ENCODE data around the gene FBXO42. TPM values are rescaled to one million over a fixed set of nuclear protein-coding genes. Genes with fewer than 3 reads are reported as not detected.

Gene FBXO42
- total and polyA plus RNA-seq, 2 experiments from 2014 or later: 6.0 to 20.7 TPM

- H3K36me3 ChIP-seq (ENCODE audit: insufficient read depth): no peaks in the 10 kb centered on the region
- Mint-ChIP-seq H3K4me3 (no peak overlapping the region), H3K27me3 (ENCODE audit: insufficient read depth, low read depth, poor library complexity) (peaks cover 11% of the 10 kb centered on the region), H3K4me1 (peaks cover 47% of the 10 kb centered on the region), H3K9me3 (no peaks in the 10 kb centered on the region; the same call in 2 of the 3 replicates), H3K27ac (no peak overlapping the region), H3K36me3 (ENCODE audit: low read depth) (peaks cover 16% of the 10 kb centered on the region; the same call in 2 of the 3 replicates)
- H3K9me2 ChIP-seq (ENCODE audit: insufficient read depth): no peaks in the 10 kb centered on the region
- H3K4me2 ChIP-seq: no peak overlapping the region
- H2AFZ ChIP-seq: no peak overlapping the region
- H3K27me3 ChIP-seq (ENCODE audit: insufficient read depth): no peaks in the 10 kb centered on the region
- peaks cover 100% of the 10 kb centered on the region for H3K79me2 ChIP-seq (replicated peaks; ENCODE audit: insufficient read depth)
- no peak overlapping the region for H3K27ac ChIP-seq (ENCODE audit: low read depth)
- 0 out of 2 replicates have a peak, but pooled peaks cover 13% of the 10 kb centered on the region for H3F3A ChIP-seq (replicated peaks; ENCODE audit: low read depth)
- ATAC-seq (no peak), DNase-seq (ENCODE audit: low spot score) (no peak)
- H3K4me3 ChIP-seq: no peak overlapping the region
- TF ChIP-seq STAT1 (IDR thresholded peaks at IDR 0.05; ENCODE audit: unreplicated experiment) (no peak), NANOG (IDR thresholded peaks at IDR 0.05; ENCODE audit: borderline replicate concordance) (no peak), REST (IDR thresholded peaks at IDR 0.05; ENCODE audit: unreplicated experiment) (no peak), JUNB (IDR thresholded peaks at IDR 0.05; ENCODE audit: unreplicated experiment) (no peak)
- H3K4me1 ChIP-seq (ENCODE audit: insufficient read depth): peaks cover 53% of the 10 kb centered on the region
- H4K20me1 ChIP-seq (replicated peaks; ENCODE audit: insufficient read depth): peaks cover 81% of the 10 kb centered on the region
These were observed 20.4 kb upstream of the FBXO42 start for GRCh38 chr1:16372535-16373285.

- peaks cover 43% of the 10 kb centered on the region for H3K4me1 Mint-ChIP-seq
- no peaks in the 10 kb centered on the region for H3K9me2 ChIP-seq (ENCODE audit: insufficient read depth)
- no peak overlapping the region for H3K27ac ChIP-seq (ENCODE audit: low read depth)
- no peaks in the 10 kb centered on the region for H3K27me3 ChIP-seq (ENCODE audit: insufficient read depth)
- ATAC-seq (no peak), DNase-seq (ENCODE audit: low spot score) (no peak)
- 0 out of 2 replicates have a peak, but pooled peaks cover 14% of the 10 kb centered on the region for H3F3A ChIP-seq (replicated peaks; ENCODE audit: low read depth)
- H3K27ac Mint-ChIP-seq: peak overlapping the region; percentile 44; the same call in 1 of the 2 replicates
- H3K4me3 ChIP-seq: no peak overlapping the region
- no peak overlapping the region for H3K4me2 ChIP-seq
- H3K9me3 Mint-ChIP-seq: no peaks in the 10 kb centered on the region; the same call in 2 of the 3 replicates
- no peaks in the 10 kb centered on the region for H3K36me3 ChIP-seq (ENCODE audit: insufficient read depth)
- no peak overlapping the region for H3K4me3 Mint-ChIP-seq
- H2AFZ ChIP-seq: no peak overlapping the region
- peaks cover 71% of the 10 kb centered on the region for H4K20me1 ChIP-seq (replicated peaks; ENCODE audit: insufficient read depth)
- TF ChIP-seq REST (IDR thresholded peaks at IDR 0.05; ENCODE audit: unreplicated experiment) (no peak), EZH2 (IDR thresholded peaks at IDR 0.05; ENCODE audit: low read depth, unreplicated experiment) (no peak)
- peaks cover 44% of the 10 kb centered on the region for H3K4me1 ChIP-seq (ENCODE audit: insufficient read depth)
- H3K36me3 Mint-ChIP-seq (ENCODE audit: low read depth): peaks cover 16% of the 10 kb centered on the region; the same call in 2 of the 3 replicates
- H3K27me3 Mint-ChIP-seq (ENCODE audit: insufficient read depth, low read depth, poor library complexity): peaks cover 11% of the 10 kb centered on the region
- peaks cover 94% of the 10 kb centered on the region for H3K79me2 ChIP-seq (replicated peaks; ENCODE audit: insufficient read depth)
These were observed 19.4 kb upstream of the FBXO42 start for GRCh38 chr1:16371725-16372124.
